ENCODE measurements around the gene SPAG9.
A peak's percentile ranks its signal among the peaks of the same experiment; 100 is the strongest.

Gene SPAG9

GRCh38 chr17:51153210-51154072 lies 32.8 kb upstream of the SPAG9 start, which contains the start of gene NME1:
Gene NME1 (plus strand): TSS chr17:51153559. CDS start chr17:51155655, 2,096 bp downstream.
- Histone ChIP-seq H3K4me3 (ENCODE audit: low read length) (peak within 1 kb of the TSS; percentile 96), H3K4me1 (ENCODE audit: control insufficient read depth, low read depth, low read length) (peaks cover 4% of the 10 kb centered on the region), H3K27me3 (ENCODE audit: control insufficient read depth, insufficient read depth, low read length) (no peaks in the 10 kb centered on the region), H3K36me3 (ENCODE audit: control insufficient read depth, low read depth, low read length) (peaks cover 18% of the 10 kb centered on the region), H3K9ac (ENCODE audit: low read length) (peak within 1 kb of the TSS; percentile 95), H3K9me3 (ENCODE audit: control insufficient read depth, low read depth, low read length) (no peaks in the 10 kb centered on the region), H3K27ac (ENCODE audit: low read length) (peak within 1 kb of the TSS; percentile 87)

- peaks cover 4% of the 10 kb centered on the region for H3K4me1 ChIP-seq (ENCODE audit: control insufficient read depth, low read depth, low read length)
- no peaks in the 10 kb centered on the region for H3K9me3 ChIP-seq (ENCODE audit: control insufficient read depth, low read depth, low read length)
- H3K36me3 ChIP-seq (ENCODE audit: control insufficient read depth, low read depth, low read length): peaks cover 18% of the 10 kb centered on the region
- H3K9ac ChIP-seq (ENCODE audit: low read length): peak overlapping the region; percentile 95
- H3K4me3 ChIP-seq (ENCODE audit: low read length): peak overlapping the region; percentile 96
- H3K27ac ChIP-seq (ENCODE audit: low read length): peak overlapping the region; percentile 65
- no peaks in the 10 kb centered on the region for H3K27me3 ChIP-seq (ENCODE audit: control insufficient read depth, insufficient read depth, low read length)
Measured at GRCh38 chr17:51152766-51153209, 32.1 kb upstream of the SPAG9 start.

GRCh38 chr17:51150932-51151331 lies 30.3 kb upstream of the SPAG9 start:
- no peak overlapping the region for H3K9ac ChIP-seq (ENCODE audit: low read length)
- H3K4me1 ChIP-seq (ENCODE audit: control insufficient read depth, low read depth, low read length): peaks cover 4% of the 10 kb centered on the region
- H3K27me3 ChIP-seq (ENCODE audit: control insufficient read depth, insufficient read depth, low read length): no peaks in the 10 kb centered on the region
- H3K9me3 ChIP-seq (ENCODE audit: control insufficient read depth, low read depth, low read length): no peaks in the 10 kb centered on the region
- H3K4me3 ChIP-seq (ENCODE audit: low read length): no peak overlapping the region
- H3K36me3 ChIP-seq (ENCODE audit: control insufficient read depth, low read depth, low read length): peaks cover 6% of the 10 kb centered on the region
- H3K27ac ChIP-seq (ENCODE audit: low read length): no peak overlapping the region

- no peaks in the 10 kb centered on the region for H3K4me1 ChIP-seq (ENCODE audit: control insufficient read depth, low read depth, low read length)
- no peak overlapping the region for H3K4me3 ChIP-seq (ENCODE audit: low read length)
- no peaks in the 10 kb centered on the region for H3K9me3 ChIP-seq (ENCODE audit: control insufficient read depth, low read depth, low read length)
- no peaks in the 10 kb centered on the region for H3K36me3 ChIP-seq (ENCODE audit: control insufficient read depth, low read depth, low read length)
- no peak overlapping the region for H3K27ac ChIP-seq (ENCODE audit: low read length)
- H3K27me3 ChIP-seq (ENCODE audit: control insufficient read depth, insufficient read depth, low read length): no peaks in the 10 kb centered on the region
- no peak overlapping the region for H3K9ac ChIP-seq (ENCODE audit: low read length)
Measured at GRCh38 chr17:51149163-51149562, 28.5 kb upstream of the SPAG9 start.

- Histone ChIP-seq H3K27me3 (ENCODE audit: control insufficient read depth, insufficient read depth, low read length) (no peaks in the 10 kb centered on the region), H3K36me3 (ENCODE audit: control insufficient read depth, low read depth, low read length) (no peaks in the 10 kb centered on the region), H3K27ac (ENCODE audit: low read length) (no peak overlapping the region), H3K4me3 (ENCODE audit: low read length) (no peak overlapping the region), H3K9ac (ENCODE audit: low read length) (no peak overlapping the region), H3K4me1 (ENCODE audit: control insufficient read depth, low read depth, low read length) (no peaks in the 10 kb centered on the region), H3K9me3 (ENCODE audit: control insufficient read depth, low read depth, low read length) (no peaks in the 10 kb centered on the region)
Measured at GRCh38 chr17:51147650-51148049, 27.0 kb upstream of the SPAG9 start.

GRCh38 chr17:51144266-51145022 lies 23.8 kb upstream of the SPAG9 start:
- Histone ChIP-seq H3K27ac (ENCODE audit: low read length) (no peak overlapping the region), H3K36me3 (ENCODE audit: control insufficient read depth, low read depth, low read length) (no peaks in the 10 kb centered on the region), H3K9me3 (ENCODE audit: control insufficient read depth, low read depth, low read length) (no peaks in the 10 kb centered on the region), H3K9ac (ENCODE audit: low read length) (no peak overlapping the region), H3K4me3 (ENCODE audit: low read length) (no peak overlapping the region), H3K27me3 (ENCODE audit: control insufficient read depth, insufficient read depth, low read length) (no peaks in the 10 kb centered on the region), H3K4me1 (ENCODE audit: control insufficient read depth, low read depth, low read length) (no peaks in the 10 kb centered on the region)

GRCh38 chr17:51142597-51142996 lies 21.9 kb upstream of the SPAG9 start:
- H3K4me3 ChIP-seq (ENCODE audit: low read length): no peak overlapping the region
- no peaks in the 10 kb centered on the region for H3K9me3 ChIP-seq (ENCODE audit: control insufficient read depth, low read depth, low read length)
- no peak overlapping the region for H3K9ac ChIP-seq (ENCODE audit: low read length)
- H3K27ac ChIP-seq (ENCODE audit: low read length): no peak overlapping the region
- no peaks in the 10 kb centered on the region for H3K36me3 ChIP-seq (ENCODE audit: control insufficient read depth, low read depth, low read length)
- H3K27me3 ChIP-seq (ENCODE audit: control insufficient read depth, insufficient read depth, low read length): no peaks in the 10 kb centered on the region
- no peaks in the 10 kb centered on the region for H3K4me1 ChIP-seq (ENCODE audit: control insufficient read depth, low read depth, low read length)

GRCh38 chr17:51135956-51136355 lies 15.3 kb upstream of the SPAG9 start:
- no peak overlapping the region for H3K4me3 ChIP-seq (ENCODE audit: low read length)
- no peaks in the 10 kb centered on the region for H3K4me1 ChIP-seq (ENCODE audit: control insufficient read depth, low read depth, low read length)
- H3K9ac ChIP-seq (ENCODE audit: low read length): no peak overlapping the region
- H3K27ac ChIP-seq (ENCODE audit: low read length): no peak overlapping the region
- H3K9me3 ChIP-seq (ENCODE audit: control insufficient read depth, low read depth, low read length): no peaks in the 10 kb centered on the region
- no peaks in the 10 kb centered on the region for H3K27me3 ChIP-seq (ENCODE audit: control insufficient read depth, insufficient read depth, low read length)
- H3K36me3 ChIP-seq (ENCODE audit: control insufficient read depth, low read depth, low read length): no peaks in the 10 kb centered on the region

- Histone ChIP-seq H3K27me3 (ENCODE audit: control insufficient read depth, insufficient read depth, low read length) (no peaks in the 10 kb centered on the region), H3K36me3 (ENCODE audit: control insufficient read depth, low read depth, low read length) (no peaks in the 10 kb centered on the region), H3K9ac (ENCODE audit: low read length) (no peak overlapping the region), H3K4me1 (ENCODE audit: control insufficient read depth, low read depth, low read length) (no peaks in the 10 kb centered on the region), H3K27ac (ENCODE audit: low read length) (no peak overlapping the region), H3K9me3 (ENCODE audit: control insufficient read depth, low read depth, low read length) (no peaks in the 10 kb centered on the region), H3K4me3 (ENCODE audit: low read length) (no peak overlapping the region)
Measured at GRCh38 chr17:51133365-51133764, 12.7 kb upstream of the SPAG9 start.

GRCh38 chr17:51132964-51133319 lies 12.3 kb upstream of the SPAG9 start:
- H3K27ac ChIP-seq (ENCODE audit: low read length): no peak overlapping the region
- H3K4me1 ChIP-seq (ENCODE audit: control insufficient read depth, low read depth, low read length): no peaks in the 10 kb centered on the region
- no peaks in the 10 kb centered on the region for H3K27me3 ChIP-seq (ENCODE audit: control insufficient read depth, insufficient read depth, low read length)
- H3K9ac ChIP-seq (ENCODE audit: low read length): no peak overlapping the region
- H3K4me3 ChIP-seq (ENCODE audit: low read length): no peak overlapping the region
- no peaks in the 10 kb centered on the region for H3K36me3 ChIP-seq (ENCODE audit: control insufficient read depth, low read depth, low read length)
- no peaks in the 10 kb centered on the region for H3K9me3 ChIP-seq (ENCODE audit: control insufficient read depth, low read depth, low read length)

- Histone ChIP-seq H3K36me3 (ENCODE audit: control insufficient read depth, low read depth, low read length) (no peaks in the 10 kb centered on the region), H3K9ac (ENCODE audit: low read length) (no peak overlapping the region), H3K4me3 (ENCODE audit: low read length) (no peak overlapping the region), H3K9me3 (ENCODE audit: control insufficient read depth, low read depth, low read length) (no peaks in the 10 kb centered on the region), H3K27me3 (ENCODE audit: control insufficient read depth, insufficient read depth, low read length) (no peaks in the 10 kb centered on the region), H3K4me1 (ENCODE audit: control insufficient read depth, low read depth, low read length) (no peaks in the 10 kb centered on the region), H3K27ac (ENCODE audit: low read length) (no peak overlapping the region)
Measured at GRCh38 chr17:51128076-51128475, 7.4 kb upstream of the SPAG9 start.

Measured in iPS-18a (cell line).